Measurements from ENCODE around the gene MRPL27. TPM values are rescaled to one million over a fixed set of nuclear protein-coding genes. Genes with fewer than 3 reads are reported as not detected.

The MRPL27 gene
- total and polyA plus RNA-seq, 12 donors = 75.0 to 287 (median 96.6) TPM

DNA sequence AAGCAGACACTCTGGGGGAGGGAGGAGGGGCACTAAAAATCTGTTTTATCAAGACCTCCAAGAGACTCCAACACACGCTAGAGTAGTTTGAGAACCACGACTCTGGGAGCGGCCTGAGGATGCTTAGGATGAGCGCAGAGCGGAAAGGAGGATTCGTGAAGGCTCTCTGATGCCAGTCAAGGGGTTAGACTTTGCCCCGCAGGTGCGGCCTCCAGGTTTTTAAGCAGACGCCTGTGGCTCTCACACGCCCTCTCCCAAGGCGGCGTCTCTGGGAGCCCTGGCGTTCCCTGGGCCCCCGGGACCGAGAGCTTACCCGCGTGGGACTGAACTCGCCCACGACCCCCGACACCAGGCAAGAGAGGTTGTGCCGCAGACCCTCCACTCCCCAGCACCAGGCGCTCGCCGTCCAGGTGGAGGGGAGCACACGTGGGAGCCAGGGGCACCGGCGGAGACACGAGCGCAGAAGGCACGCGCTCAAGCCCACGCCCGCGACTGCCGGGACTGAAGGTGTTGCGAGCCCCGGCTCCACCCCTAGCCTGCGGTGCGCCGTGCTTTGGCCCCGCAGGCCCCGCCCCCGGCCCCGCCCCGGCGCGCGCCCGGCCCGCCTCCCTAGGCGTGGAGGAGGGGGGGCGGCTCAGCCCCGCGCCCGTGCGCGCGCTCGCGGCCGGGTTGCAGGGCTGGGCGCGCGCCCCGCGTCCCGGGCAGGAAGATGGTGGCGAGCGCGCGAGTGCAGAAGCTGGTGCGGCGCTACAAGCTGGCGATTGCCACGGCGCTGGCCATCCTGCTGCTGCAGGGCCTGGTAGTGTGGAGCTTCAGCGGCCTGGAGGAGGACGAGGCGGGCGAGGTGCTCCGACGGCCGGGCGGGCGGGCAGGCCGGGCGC is 27.3 kb downstream of the MRPL27 start, which contains the start of gene XYLT2:
XYLT2 (plus strand) TSS at position 695 of the 881 bp plus-strand sequence; CDS start at position 710, 15 bp downstream.
- peaks cover 14 to 20% of the 10 kb centered on the region in 2 donors for H3K4me1 ChIP-seq (replicated peaks in 1 of 2)
- H3K27ac ChIP-seq = peak within 1 kb of the TSS in 1 of 5 donors; percentile 68
- WGBS, 4 donors = 2 to 9% (median 6%) methylated on average over 12 to 87 of the region's 87 CpGs
- peak within 1 kb of the TSS in 3 of 4 donors; percentile 68 to 97 (median 75) for H3K4me3 ChIP-seq
- TF ChIP-seq CTCF (IDR thresholded peaks at IDR 0.05) (no peak), POLR2A (IDR thresholded peaks at IDR 0.05) (peak in 1 of 2 donors; percentile 49)
- H3K36me3 ChIP-seq (replicated peaks in 1 of 2) = no peaks in the 10 kb centered on the region
- DNase-seq = peak; percentile 75 to 91 (median 86)
- H3K9me3 ChIP-seq (replicated peaks in 1 of 3) = no peaks in the 10 kb centered on the region
- no peaks in the 10 kb centered on the region for H3K27me3 ChIP-seq
- intact Hi-C loops (cut with DNase I) = no loop called here

DNA sequence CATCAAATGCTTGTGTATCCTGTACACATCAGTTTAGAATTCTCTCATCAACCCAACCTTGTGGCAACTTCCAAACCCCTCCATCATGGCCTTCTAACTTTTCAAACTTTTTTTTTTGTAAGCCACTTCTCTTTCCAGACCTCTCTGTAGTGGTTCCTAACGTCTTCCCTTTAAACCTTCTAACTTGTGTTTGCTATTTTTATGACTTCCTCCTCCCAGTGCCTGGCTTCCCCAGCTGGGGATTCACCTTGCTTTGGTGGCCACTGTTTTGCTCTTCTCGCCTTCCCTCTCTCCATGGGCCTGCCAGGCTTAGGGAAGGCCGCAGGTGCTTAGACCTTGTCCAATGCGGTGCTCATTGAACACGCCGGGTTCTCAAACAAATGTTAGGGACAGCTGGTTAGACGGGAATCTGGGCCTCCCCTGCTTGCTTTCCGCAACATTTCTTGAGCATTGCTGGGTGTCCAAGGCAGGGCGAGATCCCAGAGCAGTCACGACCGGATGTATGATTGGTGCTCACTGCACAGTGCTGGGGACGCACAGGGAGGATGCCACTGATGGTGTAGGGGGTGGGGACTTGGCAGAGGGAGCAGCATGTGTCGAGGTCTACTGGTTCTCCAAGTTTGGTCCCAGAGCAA is 28.1 kb downstream of the MRPL27 start:
- H3K27ac ChIP-seq = no peak overlapping the region
- no peak overlapping the region for H3K4me3 ChIP-seq
- H3K4me1 ChIP-seq (replicated peaks in 1 of 2) = peaks cover 14 to 20% of the 10 kb centered on the region in 2 donors
- no peaks in the 10 kb centered on the region for H3K27me3 ChIP-seq
- intact Hi-C loops (cut with DNase I) = no loop called here
- H3K9me3 ChIP-seq (replicated peaks in 1 of 3) = no peaks in the 10 kb centered on the region
- H3K36me3 ChIP-seq (replicated peaks in 1 of 2) = no peaks in the 10 kb centered on the region
- peak in 2 of 7 donors; percentile 22 to 54 for DNase-seq
- no peak for TF ChIP-seq POLR2A (IDR thresholded peaks at IDR 0.05)
- no peak for TF ChIP-seq CTCF (IDR thresholded peaks at IDR 0.05)
- 73 to 83% (median 78%) methylated on average over 6 to 13 of the region's 13 CpGs for WGBS, 4 donors

- no peaks in the 10 kb centered on the region for H3K9me3 ChIP-seq (replicated peaks in 1 of 3)
- H3K27me3 ChIP-seq = no peaks in the 10 kb centered on the region
- no peak for TF ChIP-seq POLR2A (IDR thresholded peaks at IDR 0.05)
- no peak for TF ChIP-seq CTCF (IDR thresholded peaks at IDR 0.05)
- no peak overlapping the region for H3K27ac ChIP-seq
- peak in 1 of 7 donors; percentile 24 for DNase-seq
- no peaks in the 10 kb centered on the region for H3K4me1 ChIP-seq (replicated peaks in 1 of 2)
- H3K4me3 ChIP-seq = no peak overlapping the region
- H3K36me3 ChIP-seq (replicated peaks in 1 of 2) = no peaks in the 10 kb centered on the region
- intact Hi-C loops (cut with DNase I) = no loop called here
Observed at GRCh38 chr17:50339381-50339780, 33.6 kb downstream of the MRPL27 start.

DNA sequence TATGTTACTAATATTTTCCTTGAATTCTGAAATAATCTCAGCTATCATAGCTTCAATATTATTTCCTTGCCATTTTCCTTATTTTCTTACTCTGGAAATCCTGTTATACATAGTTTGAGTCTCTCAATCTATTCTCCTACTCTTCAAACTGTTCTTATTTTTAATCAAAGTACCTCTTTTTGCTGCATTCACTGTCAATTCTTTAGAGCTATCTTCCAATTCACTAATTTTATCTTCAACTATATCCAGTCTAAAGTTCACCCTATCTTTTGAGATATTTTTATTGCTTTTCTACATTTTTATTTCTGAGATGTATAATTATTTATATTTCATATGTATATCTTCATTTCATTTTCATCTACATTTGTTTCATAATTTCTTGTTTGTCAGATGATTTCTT is 34.3 kb downstream of the MRPL27 start:
- H3K4me3 ChIP-seq = no peak overlapping the region
- DNase-seq = no peak
- intact Hi-C loops (cut with DNase I) = no loop called here
- no peaks in the 10 kb centered on the region for H3K36me3 ChIP-seq (replicated peaks in 1 of 2)
- no peaks in the 10 kb centered on the region for H3K9me3 ChIP-seq (replicated peaks in 1 of 3)
- H3K4me1 ChIP-seq (replicated peaks in 1 of 2) = no peaks in the 10 kb centered on the region
- H3K27ac ChIP-seq = no peak overlapping the region
- TF ChIP-seq POLR2A (IDR thresholded peaks at IDR 0.05) (no peak), CTCF (IDR thresholded peaks at IDR 0.05) (no peak)
- H3K27me3 ChIP-seq = no peaks in the 10 kb centered on the region

Measured in adrenal gland (tissue), 12 donors.